Measurements from ENCODE around the gene PIH1D1.

DNA sequence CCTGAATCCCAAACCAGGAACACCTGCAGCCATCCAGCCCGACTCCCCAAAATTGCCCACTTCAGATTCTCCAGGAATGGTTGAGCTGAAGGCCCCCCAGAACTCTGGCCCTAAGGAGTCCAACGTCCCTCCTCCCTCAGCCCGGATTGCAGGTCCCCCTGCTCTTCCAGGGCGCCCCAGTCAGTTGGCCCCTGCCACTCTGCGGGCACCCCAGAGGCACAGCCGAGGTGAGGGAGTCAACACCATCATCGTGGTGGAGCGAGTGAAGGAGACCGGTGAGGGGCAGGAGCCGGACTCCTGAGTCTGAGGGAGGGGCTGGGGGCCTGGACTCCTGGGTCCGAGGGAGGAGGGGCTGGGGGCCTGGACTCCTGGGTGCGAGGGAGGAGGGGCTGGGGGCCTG lies 24.3 kb downstream of the PIH1D1 start:
- TF ChIP-seq EZH2 (IDR thresholded peaks at IDR 0.05; ENCODE audit: low read depth, unreplicated experiment) (no peak), CREB1 (CRISPR knock-in tag; IDR thresholded peaks at IDR 0.05; ENCODE audit: low read depth) (no peak), REST (IDR thresholded peaks at IDR 0.05; ENCODE audit: unreplicated experiment) (no peak), POLR2AphosphoS5 (IDR thresholded peaks at IDR 0.05; ENCODE audit: low read depth) (no peak), ETS1 (IDR thresholded peaks at IDR 0.05) (no peak), JUNB (IDR thresholded peaks at IDR 0.05; ENCODE audit: unreplicated experiment) (no peak), NANOG (IDR thresholded peaks at IDR 0.05; ENCODE audit: borderline replicate concordance) (no peak), ZNF331 (CRISPR knock-in tag; IDR thresholded peaks at IDR 0.05; ENCODE audit: low read depth) (no peak), ZNF114 (CRISPR knock-in tag; IDR thresholded peaks at IDR 0.05) (no peak), EZH2phosphoT487 (IDR thresholded peaks at IDR 0.05; ENCODE audit: unreplicated experiment) (no peak)
- TF ChIP-seq, protein P1, sequence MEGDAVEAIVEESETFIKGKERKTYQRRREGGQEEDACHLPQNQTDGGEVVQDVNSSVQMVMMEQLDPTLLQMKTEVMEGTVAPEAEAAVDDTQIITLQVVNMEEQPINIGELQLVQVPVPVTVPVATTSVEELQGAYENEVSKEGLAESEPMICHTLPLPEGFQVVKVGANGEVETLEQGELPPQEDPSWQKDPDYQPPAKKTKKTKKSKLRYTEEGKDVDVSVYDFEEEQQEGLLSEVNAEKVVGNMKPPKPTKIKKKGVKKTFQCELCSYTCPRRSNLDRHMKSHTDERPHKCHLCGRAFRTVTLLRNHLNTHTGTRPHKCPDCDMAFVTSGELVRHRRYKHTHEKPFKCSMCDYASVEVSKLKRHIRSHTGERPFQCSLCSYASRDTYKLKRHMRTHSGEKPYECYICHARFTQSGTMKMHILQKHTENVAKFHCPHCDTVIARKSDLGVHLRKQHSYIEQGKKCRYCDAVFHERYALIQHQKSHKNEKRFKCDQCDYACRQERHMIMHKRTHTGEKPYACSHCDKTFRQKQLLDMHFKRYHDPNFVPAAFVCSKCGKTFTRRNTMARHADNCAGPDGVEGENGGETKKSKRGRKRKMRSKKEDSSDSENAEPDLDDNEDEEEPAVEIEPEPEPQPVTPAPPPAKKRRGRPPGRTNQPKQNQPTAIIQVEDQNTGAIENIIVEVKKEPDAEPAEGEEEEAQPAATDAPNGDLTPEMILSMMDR (conservative IDR thresholded peaks at IDR 0.05; ENCODE audit: low read depth in 2 of 2): no peak

All from GM23338 (cell line).